ENCODE results near the gene SKAP2. TPM values are rescaled to one million over a fixed set of nuclear protein-coding genes. Genes with fewer than 3 reads are reported as not detected.
A peak's percentile ranks its signal among the peaks of the same experiment; 100 is the strongest.

The SKAP2 gene
- total RNA-seq, 1 donor from 2014 or later: 12.8 TPM

- intact Hi-C loops (cut with DNase I): no loop called here
- no peak overlapping the region for H3K4me3 ChIP-seq
- H3K4me1 ChIP-seq: no peaks in the 10 kb centered on the region
- H3K27me3 ChIP-seq: no peaks in the 10 kb centered on the region
- no peak overlapping the region for H3K27ac ChIP-seq
- no peaks in the 10 kb centered on the region for H3K9me3 ChIP-seq
- no peaks in the 10 kb centered on the region for H3K36me3 ChIP-seq
- TF ChIP-seq POLR2AphosphoS5 (IDR thresholded peaks at IDR 0.05; ENCODE audit: insufficient read depth in 1 of 2, low read depth in 1 of 2): no peak
- no peak for TF ChIP-seq CTCF (IDR thresholded peaks at IDR 0.05)
- no peak for TF ChIP-seq POLR2A (IDR thresholded peaks at IDR 0.05)
- DNase-seq (ENCODE audit: extremely low spot score in 2 of 2): no peak
Measured at GRCh38 chr7:26718063-26718462, 146.3 kb downstream of the SKAP2 start.

- Histone ChIP-seq H3K4me1 (no peaks in the 10 kb centered on the region), H3K27ac (no peak overlapping the region), H3K36me3 (no peaks in the 10 kb centered on the region), H3K27me3 (no peaks in the 10 kb centered on the region), H3K9me3 (no peaks in the 10 kb centered on the region), H3K4me3 (no peak overlapping the region)
- no peak for DNase-seq (ENCODE audit: extremely low spot score in 2 of 2)
- no peak for TF ChIP-seq POLR2AphosphoS5 (IDR thresholded peaks at IDR 0.05; ENCODE audit: insufficient read depth in 1 of 2, low read depth in 1 of 2)
- no peak for TF ChIP-seq POLR2A (IDR thresholded peaks at IDR 0.05)
- no peak for TF ChIP-seq CTCF (IDR thresholded peaks at IDR 0.05)
- intact Hi-C loops (cut with DNase I): no loop called here
Measured at GRCh38 chr7:26714438-26714837, 150.0 kb downstream of the SKAP2 start.

GRCh38 chr7:26714006-26714405 is 150.4 kb downstream of the SKAP2 start:
- no peak for TF ChIP-seq POLR2AphosphoS5 (IDR thresholded peaks at IDR 0.05; ENCODE audit: insufficient read depth in 1 of 2, low read depth in 1 of 2)
- TF ChIP-seq CTCF (IDR thresholded peaks at IDR 0.05): no peak
- TF ChIP-seq POLR2A (IDR thresholded peaks at IDR 0.05): no peak
- H3K4me3 ChIP-seq: no peak overlapping the region
- intact Hi-C loops (cut with DNase I): no loop called here
- H3K27me3 ChIP-seq: no peaks in the 10 kb centered on the region
- H3K9me3 ChIP-seq: no peaks in the 10 kb centered on the region
- no peaks in the 10 kb centered on the region for H3K36me3 ChIP-seq
- H3K27ac ChIP-seq: no peak overlapping the region
- DNase-seq (ENCODE audit: extremely low spot score in 2 of 2): no peak
- no peaks in the 10 kb centered on the region for H3K4me1 ChIP-seq

GRCh38 chr7:26709210-26709990 is 155.0 kb downstream of the SKAP2 start:
- Histone ChIP-seq H3K27ac (no peak overlapping the region), H3K4me3 (no peak overlapping the region), H3K27me3 (no peaks in the 10 kb centered on the region), H3K9me3 (no peaks in the 10 kb centered on the region), H3K36me3 (no peaks in the 10 kb centered on the region), H3K4me1 (no peaks in the 10 kb centered on the region)
- intact Hi-C loops (cut with DNase I): no loop called here
- DNase-seq (ENCODE audit: extremely low spot score in 2 of 2): no peak
- TF ChIP-seq CTCF (IDR thresholded peaks at IDR 0.05): no peak
- no peak for TF ChIP-seq POLR2AphosphoS5 (IDR thresholded peaks at IDR 0.05; ENCODE audit: insufficient read depth in 1 of 2, low read depth in 1 of 2)
- TF ChIP-seq POLR2A (IDR thresholded peaks at IDR 0.05): no peak

- intact Hi-C loops (cut with DNase I): no loop called here
- DNase-seq (ENCODE audit: extremely low spot score in 2 of 2): no peak
- Histone ChIP-seq H3K27me3 (no peaks in the 10 kb centered on the region), H3K4me3 (no peak overlapping the region), H3K27ac (no peak overlapping the region), H3K36me3 (no peaks in the 10 kb centered on the region), H3K9me3 (no peaks in the 10 kb centered on the region), H3K4me1 (no peaks in the 10 kb centered on the region)
- TF ChIP-seq POLR2AphosphoS5 (IDR thresholded peaks at IDR 0.05; ENCODE audit: insufficient read depth in 1 of 2, low read depth in 1 of 2) (peak in 1 of 2 donors; percentile 33), POLR2A (IDR thresholded peaks at IDR 0.05) (no peak)
Measured at GRCh38 chr7:26705567-26705966, 158.8 kb downstream of the SKAP2 start.
